Activated CD8-positive, alpha-beta memory T cell treated with anti-CD3 and anti-CD28 coated beads, Interleukin-2, amount 50 U/mL, for 1 hour (primary cell): Measurements from ENCODE around the gene BANP.
"Not testable (repeated sequence)": the region's sequence is repeated elsewhere in the genome, so short reads cannot be mapped to it uniquely, and the experiment has no call there.

ENCODE experiments used
- DNase-seq: peaks from one replicate; pipeline ENCODE4 v3.0.0-alpha.2; 2020; ENCODE audit errors: extremely low read depth

The BANP gene

DNA sequence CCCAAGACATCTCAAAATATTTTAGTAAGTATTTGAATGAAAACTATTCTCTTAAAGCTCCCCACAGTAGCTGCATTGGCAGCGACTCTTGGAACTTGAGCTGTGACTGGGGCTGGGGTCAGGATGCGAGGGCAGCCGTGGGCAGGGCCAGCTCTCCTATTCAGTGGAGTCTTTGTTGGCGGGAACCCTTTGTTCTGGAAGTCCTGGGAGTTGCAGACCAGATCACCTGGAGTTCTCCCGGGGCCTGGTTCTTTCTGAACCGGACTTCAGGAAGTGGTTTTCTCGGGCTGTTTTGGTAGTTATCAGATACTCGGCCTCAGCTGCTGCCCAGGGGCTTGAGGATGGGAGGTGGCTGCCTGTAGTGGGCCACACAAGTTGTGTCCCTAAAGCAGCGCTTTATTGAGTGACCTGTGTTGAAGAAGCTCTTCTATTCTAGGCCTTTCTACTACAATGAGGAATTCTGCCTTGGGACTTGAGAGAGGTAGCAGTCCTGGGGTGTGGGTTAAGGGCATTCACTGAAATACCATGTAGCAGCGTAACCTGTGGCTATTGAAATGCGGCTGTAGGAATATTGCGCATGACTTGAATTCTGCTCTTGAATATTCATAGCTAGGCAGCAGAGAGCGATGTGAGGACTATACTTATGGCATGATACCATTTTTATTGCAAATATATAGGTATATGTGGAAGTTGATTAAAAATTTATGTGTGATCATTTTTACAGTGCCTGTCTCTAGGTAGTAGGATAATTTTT lies 77.1 kb downstream of the BANP start:
- not testable (repeated sequence) for DNase-seq

DNA sequence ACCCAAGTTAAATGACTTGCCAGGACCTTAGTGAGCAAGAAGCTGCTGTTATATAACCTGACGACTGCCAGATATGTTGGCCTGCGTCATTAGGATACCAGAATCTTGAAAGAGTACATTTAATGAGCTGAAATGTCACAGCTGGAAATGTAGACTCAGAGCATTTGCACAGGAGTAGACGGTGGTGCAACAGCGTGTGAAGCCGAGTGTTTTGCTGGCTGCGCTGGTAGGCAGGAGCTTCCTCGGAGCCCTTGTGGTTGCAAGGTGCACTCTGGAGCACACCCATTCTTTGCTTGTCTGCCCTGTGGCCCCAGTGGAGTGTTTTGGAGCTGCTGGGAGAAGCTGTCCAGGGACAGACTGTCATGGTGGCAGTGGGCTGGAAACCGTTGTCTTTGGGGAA lies 79.3 kb downstream of the BANP start:
- no peak for DNase-seq

DNA sequence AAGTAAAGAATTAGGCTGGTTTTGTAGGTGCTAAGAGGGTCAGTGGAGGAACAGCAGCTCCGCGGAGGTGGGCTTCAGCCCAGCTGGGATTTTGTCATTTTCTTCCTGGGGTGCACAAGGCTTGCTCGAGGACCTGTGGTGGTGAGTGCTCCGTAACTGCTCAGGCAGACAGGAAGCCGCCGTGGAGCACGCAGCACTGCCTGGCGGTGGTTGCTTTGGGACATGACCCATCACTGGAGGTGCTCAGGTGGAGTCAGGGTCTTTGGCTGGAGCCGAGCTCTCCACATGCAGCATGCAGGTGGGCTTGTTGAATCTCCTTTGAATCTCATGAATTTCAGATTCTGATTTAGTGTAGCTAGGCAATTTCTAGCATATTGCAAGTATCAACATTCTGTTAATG lies 79.7 kb downstream of the BANP start:
- not testable (repeated sequence) for DNase-seq

- not testable (repeated sequence) for DNase-seq
Measured at GRCh38 chr16:88033003-88033740, 81.9 kb downstream of the BANP start.

- no peak for DNase-seq
Measured at GRCh38 chr16:88034770-88035169, 83.5 kb downstream of the BANP start.

- no peak for DNase-seq
Measured at GRCh38 chr16:88035292-88035691, 84.1 kb downstream of the BANP start.

- not testable (repeated sequence) for DNase-seq
Measured at GRCh38 chr16:88035884-88036639, 84.8 kb downstream of the BANP start.

GRCh38 chr16:88036640-88036996 lies 85.4 kb downstream of the BANP start:
- not testable (repeated sequence) for DNase-seq

DNA sequence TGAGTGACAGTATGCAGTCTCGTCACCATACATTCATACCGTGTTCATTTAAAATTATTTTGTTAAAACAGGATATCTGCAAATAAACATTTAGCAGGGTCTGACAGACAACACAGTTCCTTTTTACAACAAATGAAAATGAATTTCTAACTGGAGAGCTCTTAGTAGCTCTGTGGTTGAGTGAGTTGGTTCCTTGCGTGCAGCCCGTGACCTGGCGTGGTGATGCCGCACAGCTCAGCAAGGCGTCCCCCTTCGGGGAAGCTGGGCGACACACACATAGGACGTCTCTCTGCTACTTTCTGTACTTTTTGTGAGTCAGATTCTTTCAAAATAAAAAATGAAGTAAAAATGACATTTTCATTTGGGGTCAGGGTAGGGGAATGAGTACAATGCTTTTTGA lies 86.1 kb downstream of the BANP start:
- not testable (repeated sequence) for DNase-seq

DNA sequence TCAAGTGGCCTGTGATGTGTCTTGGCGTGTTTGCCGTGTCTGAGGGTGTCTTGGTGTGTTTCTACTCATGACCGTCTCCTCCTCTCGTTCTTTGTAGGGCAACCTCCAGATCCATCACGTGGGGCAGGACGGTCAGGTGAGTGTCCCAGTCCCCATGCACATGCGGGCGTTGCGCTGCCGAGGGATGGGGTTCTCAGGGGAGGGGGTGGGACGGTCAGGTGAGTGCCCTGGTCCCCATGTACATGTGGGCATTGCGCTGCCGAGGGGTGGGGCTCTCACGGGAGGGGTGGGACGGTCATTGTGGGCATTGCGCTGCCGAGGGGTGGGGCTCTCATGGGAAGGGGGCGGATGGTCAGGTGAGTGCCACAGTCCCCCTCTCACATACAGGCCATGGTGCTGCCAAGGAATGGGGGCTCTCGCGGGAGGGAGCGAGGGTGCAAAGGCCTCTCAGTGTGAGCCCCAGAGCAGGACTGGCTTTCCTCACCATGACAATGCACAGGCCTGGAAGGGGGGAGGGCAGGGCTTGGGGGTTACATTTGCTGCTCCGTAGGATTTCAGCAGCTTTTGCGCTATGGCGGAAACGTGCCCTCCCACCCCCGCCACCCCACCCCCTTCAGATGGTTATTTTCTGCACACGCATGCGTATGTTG lies 86.8 kb downstream of the BANP start:
- not testable (repeated sequence) for DNase-seq

GRCh38 chr16:88038526-88038908 lies 87.3 kb downstream of the BANP start:
- DNase-seq, result not testable (repeated sequence)

DNA sequence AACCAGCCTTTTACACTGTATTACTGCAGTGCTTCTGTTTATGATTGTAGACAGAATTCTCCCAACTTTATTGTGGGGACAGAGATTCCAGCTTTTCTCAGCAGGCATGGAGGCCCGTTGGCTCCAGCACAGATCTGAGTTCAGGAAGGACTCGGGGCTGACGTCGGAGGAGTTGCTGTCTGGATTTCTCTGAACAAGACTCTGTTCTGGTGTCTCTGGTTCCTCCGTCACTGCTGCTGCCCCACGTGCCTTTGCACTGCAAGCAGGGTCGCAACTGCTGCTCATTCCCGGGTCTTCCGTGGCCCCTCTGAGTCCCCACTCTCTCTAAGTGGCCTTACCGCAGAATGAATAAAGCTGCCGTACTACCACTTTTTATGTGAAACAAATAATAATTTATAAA lies 88.4 kb downstream of the BANP start:
- DNase-seq, result no peak

DNA sequence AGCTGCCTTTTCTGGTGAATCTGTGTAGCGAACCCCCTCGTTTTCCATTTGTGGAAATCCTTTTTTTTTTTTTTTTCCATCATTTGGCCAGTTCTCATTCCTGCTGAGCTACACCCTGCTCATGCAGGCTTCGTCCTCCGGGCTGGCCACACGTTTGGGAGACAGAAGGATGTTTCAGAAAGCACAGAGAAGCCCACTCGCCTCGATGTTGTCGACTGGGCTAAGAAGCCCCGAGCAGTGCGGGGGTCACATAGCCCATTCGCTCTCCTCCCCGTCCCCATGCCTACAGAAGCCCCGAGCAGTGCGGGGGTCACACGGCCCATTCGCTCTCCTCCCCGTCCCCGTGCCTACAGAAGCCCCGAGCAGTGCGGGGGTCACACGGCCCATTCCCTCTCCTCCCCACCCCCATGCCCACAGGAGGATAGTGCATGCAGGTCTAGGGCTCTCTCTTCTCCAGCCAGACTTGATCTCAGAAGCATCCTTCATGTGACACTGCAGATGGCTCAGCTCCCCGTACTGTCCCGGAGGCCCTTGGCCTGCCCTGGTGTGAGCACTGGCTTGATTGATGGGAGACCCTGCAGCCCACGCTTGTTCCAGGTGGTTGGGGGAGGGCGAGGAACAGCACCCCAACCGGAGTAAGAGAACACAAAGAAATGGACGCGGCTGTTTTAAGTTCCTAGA lies 89.1 kb downstream of the BANP start:
- DNase-seq, result not testable (repeated sequence)

GRCh38 chr16:88040877-88041244 lies 89.6 kb downstream of the BANP start:
- DNase-seq, result not testable (repeated sequence)

GRCh38 chr16:88041506-88041905 lies 90.3 kb downstream of the BANP start:
- not testable (repeated sequence) for DNase-seq

DNA sequence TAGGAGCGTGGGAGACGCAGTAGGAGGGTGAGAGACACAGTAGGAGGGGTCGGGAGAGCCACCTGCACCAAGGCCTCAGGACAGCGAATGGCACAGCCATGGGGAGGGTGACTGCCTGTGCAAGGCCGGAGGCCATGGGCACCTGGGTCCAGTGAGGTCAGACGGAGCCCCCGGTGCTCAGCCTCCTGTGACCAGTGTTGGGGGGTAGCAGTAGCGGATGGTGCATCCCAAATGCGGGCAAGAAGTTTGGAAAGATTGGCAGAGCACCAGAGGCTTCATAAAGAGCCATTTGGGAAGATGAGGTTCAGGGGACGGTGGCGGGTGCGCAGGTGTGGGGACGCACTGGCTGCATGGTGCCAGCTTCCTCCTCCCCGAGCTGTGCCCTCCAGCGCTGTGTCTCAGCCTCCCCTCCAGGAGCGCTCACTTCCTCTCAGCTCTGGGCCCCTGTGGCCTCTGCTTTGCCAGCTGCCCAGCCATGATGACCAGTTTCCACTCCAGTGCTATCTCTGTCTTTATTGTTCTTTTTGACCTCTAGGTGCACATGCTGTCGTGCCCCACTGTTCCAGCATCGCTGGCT lies 90.8 kb downstream of the BANP start:
- not testable (repeated sequence) for DNase-seq

DNA sequence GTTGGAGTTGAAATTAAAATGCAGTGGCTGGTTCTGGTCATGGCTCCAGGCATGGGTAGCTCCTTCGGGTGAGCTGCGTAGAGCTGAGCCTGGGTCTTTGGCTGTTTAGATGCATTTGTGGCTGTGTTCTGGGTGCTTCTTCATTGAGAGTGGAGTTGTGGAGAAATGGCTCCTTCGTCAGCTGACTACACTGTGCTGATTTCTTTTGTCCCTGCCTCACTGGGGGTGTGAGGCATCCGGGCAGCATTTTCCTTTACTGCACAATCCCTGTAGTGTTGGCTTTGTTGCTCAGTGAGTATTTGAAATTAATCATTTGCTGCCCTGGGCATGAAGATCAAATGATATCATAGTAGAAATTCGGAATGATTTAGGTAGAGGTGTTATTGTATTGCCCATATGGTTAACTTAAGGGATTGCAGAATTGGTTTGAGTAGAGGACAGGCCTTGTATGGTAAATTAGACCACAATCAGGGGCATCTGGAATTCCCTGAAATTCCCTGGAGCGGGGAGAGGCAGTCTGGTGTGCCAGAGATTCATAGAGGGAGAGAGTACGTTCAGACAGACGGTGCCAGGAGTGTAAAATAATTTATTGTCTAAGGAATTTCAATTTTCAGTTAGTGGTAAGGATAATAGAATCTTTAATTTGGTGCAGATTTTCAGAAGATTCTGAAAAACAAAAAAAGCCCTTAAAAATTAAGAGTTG lies 92.1 kb downstream of the BANP start:
- DNase-seq, result not testable (repeated sequence)

DNA sequence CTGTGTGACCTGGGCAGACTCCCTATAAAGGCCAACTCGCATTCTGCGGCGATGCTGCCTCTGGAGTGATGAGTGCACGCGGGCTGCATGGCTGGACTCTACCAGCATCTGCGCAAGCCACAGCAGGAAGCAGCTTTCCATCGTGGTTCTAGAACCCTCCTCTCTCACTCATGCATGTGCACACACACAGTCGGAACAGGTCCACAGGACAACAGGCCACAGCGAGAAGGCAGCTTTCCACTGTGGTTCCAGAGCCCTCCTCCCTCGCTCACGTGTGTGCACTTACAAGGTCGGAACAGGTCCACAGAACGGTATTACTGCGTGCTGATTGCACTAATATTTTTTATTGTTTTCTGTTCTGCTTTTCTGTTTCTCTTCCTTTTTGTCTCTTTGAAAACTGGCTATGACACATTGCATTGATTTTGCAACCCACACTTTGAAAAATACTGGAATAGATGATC lies 92.9 kb downstream of the BANP start:
- not testable (repeated sequence) for DNase-seq

DNA sequence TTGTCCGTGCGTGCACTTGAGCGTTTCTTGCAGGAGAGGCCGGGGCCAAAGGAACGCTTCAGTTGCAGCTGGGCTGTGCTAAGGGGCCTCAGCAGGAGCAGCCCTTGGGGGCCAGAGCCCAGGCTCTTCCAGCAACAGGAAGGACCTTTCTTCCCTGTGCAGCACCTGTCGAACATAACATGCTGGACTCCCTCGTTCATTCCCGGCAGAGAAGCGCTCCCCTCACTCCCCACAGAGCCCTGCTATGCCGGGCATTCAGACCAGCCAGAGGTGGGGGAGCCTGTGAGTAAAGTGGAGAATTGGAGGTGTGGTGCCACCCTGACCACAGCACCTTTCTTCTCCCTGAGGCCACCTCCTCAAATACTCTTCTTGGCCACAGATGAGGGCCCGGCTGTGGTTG lies 94.1 kb downstream of the BANP start:
- DNase-seq, result not testable (repeated sequence)

GRCh38 chr16:88045820-88046303 lies 94.6 kb downstream of the BANP start:
- no peak for DNase-seq
